K562 (cell line): ENCODE data around the gene GSTO2. TPM values are rescaled to one million over a fixed set of nuclear protein-coding genes. Genes with fewer than 3 reads are reported as not detected.

Experiments
- ATAC-seq: fragments of 200-7000 bp; cut with Tn5 transposase; 3 replicates; pipeline ENCODE4 v1.9.1; 2020; ENCODE audit warnings: moderate library complexity
- BruUV-seq: library from RNA; stranded (reverse); fragments of 400-500 nt; replicated peaks from 2 replicates; lab custom pipeline; 2021; lab: Mats Ljungman, UMichigan
- CTCF ChIA-PET: fragments of 300-600 bp; formaldehyde crosslinking; extraction: SDS; loops from one replicate; lab custom pipeline; 2021; ENCODE audit warnings: low intra/inter-chr PET ratio; lab: Yijun Ruan, JAX
- POLR2A ChIA-PET: fragments of 300-600, 350-650 bp; sonication (Branson Sonifier 250); formaldehyde crosslinking; extraction: SDS; loops from one replicate; lab custom pipeline; 2021; ENCODE audit warnings: antibody characterized with exemption, inconsistent platforms; lab: Yijun Ruan, JAX
- DNase-seq, 4 experiments: peaks; one replicate each; pipeline versions ENCODE4 v3.0.0 to v3.0.0-alpha.2; 2011 to 2018; ENCODE audit warnings: low spot score in 3 of 4, mixed read lengths in 3 of 4; ENCODE audit errors: extremely low read depth in 1 of 4
- FAIRE-seq: peaks from 2 replicates; lab custom pipeline; 2011; peaks lifted over from hg19 to GRCh38; lab: Jason Lieb, UNC
- H2AFZ ChIP-seq: 2 replicates; pipeline ENCODE4 v1.6.0; 2011; ENCODE audit warnings: low read depth, low read length, control low read depth, inconsistent platforms
- H3K27ac ChIP-seq: fragments of 200-600 bp; 3 replicates; pipeline ENCODE4 v1.8.0; 2011; ENCODE audit warnings: low read depth, mild to moderate bottlenecking, control low read depth, inconsistent platforms, low read length, moderate library complexity, mixed read lengths; ENCODE audit errors: extremely low read depth
- H3K27me3 ChIP-seq, 2 experiments: fragments of 300-600 bp in 1 of 2; 2 replicates in 1 of 2; 3 replicates in 1 of 2; pipeline versions ENCODE4 v1.6.0 to v1.8.0; 2011; ENCODE audit warnings: inconsistent platforms in 2 of 2, low read length in 2 of 2, mild to moderate bottlenecking in 1 of 2, mixed read lengths in 1 of 2, moderate library complexity in 1 of 2; ENCODE audit not compliant: control insufficient read depth in 2 of 2, insufficient read depth in 2 of 2
- H3K36me3 ChIP-seq: fragments of 300-600 bp; 3 replicates; pipeline ENCODE4 v1.8.0; 2011; ENCODE audit warnings: mild to moderate bottlenecking, low read length, inconsistent platforms; ENCODE audit not compliant: control insufficient read depth, insufficient read depth
- H3K4me1 ChIP-seq, 2 experiments: fragments of 200-600 bp in 1 of 2; replicated peaks in 1 of 2; 2 replicates in 1 of 2; 3 replicates in 1 of 2; pipeline versions ENCODE4 v1.5.1 to v1.8.0; 2011; ENCODE audit warnings: inconsistent platforms in 2 of 2, low read length in 2 of 2, mild to moderate bottlenecking in 1 of 2, mixed read lengths in 1 of 2, moderate library complexity in 1 of 2; ENCODE audit not compliant: control insufficient read depth in 2 of 2, insufficient read depth in 2 of 2
- H3K4me2 ChIP-seq: 2 replicates; pipeline ENCODE4 v1.6.1; 2011; ENCODE audit warnings: low read length, control low read depth, inconsistent platforms, mixed read lengths; ENCODE audit not compliant: insufficient read depth
- H3K4me3 ChIP-seq: fragments of 200-600 bp; sonication (generic), shearing (Covaris generic); 2 replicates; pipeline ENCODE4 v1.5.1; 2016; ENCODE audit warnings: control low read depth, inconsistent platforms
- H3K79me2 ChIP-seq: fragments of 200-600 bp; 3 replicates; pipeline ENCODE4 v1.8.0; 2011; ENCODE audit warnings: low read length, inconsistent platforms; ENCODE audit not compliant: control insufficient read depth, insufficient read depth
- H3K9ac ChIP-seq, 2 experiments: 2 replicates each; pipeline versions ENCODE4 v1.6.0 to v1.6.1; 2011; ENCODE audit warnings: low read depth in 2 of 2, low read length in 2 of 2, control low read depth in 1 of 2, inconsistent platforms in 1 of 2, mild to moderate bottlenecking in 1 of 2, mixed read lengths in 1 of 2; ENCODE audit not compliant: insufficient read depth in 1 of 2
- H3K9me1 ChIP-seq: one replicate; pipeline ENCODE4 v1.6.0; 2011; ENCODE audit warnings: inconsistent platforms, mild to moderate bottlenecking, low read length, moderate library complexity; ENCODE audit not compliant: control insufficient read depth, insufficient read depth
- H3K9me3 ChIP-seq: replicated peaks from 2 replicates; pipeline ENCODE4 v1.5.1; 2011; ENCODE audit warnings: low read depth, low read length, inconsistent platforms; ENCODE audit not compliant: control insufficient read depth, insufficient read depth
- H4K20me1 ChIP-seq: replicated peaks from 2 replicates; pipeline ENCODE4 v1.6.1; 2011; ENCODE audit warnings: low read length, inconsistent platforms, mixed read lengths; ENCODE audit not compliant: control insufficient read depth, insufficient read depth
- ARNT ChIP-seq, 2 experiments: fragments of 450-650 bp; IDR thresholded peaks; 2 replicates each; pipeline ENCODE4 v1.6.1; 2016; ENCODE audit warnings: mild to moderate bottlenecking in 1 of 2
- HNRNPH1 ChIP-seq: fragments of 200-400 bp; formaldehyde crosslinking; optimal IDR thresholded peaks from 2 replicates; pipeline ENCODE3; 2017; ENCODE audit warnings: low read depth, mild to moderate bottlenecking, low read length, moderate library complexity
- MCM3 ChIP-seq: fragments of 450-650 bp; IDR thresholded peaks from 2 replicates; pipeline ENCODE4 v1.6.1; 2016
- MCM7 ChIP-seq, 2 experiments: fragments of 450-650 bp; IDR thresholded peaks; 2 replicates each; pipeline ENCODE4 v1.6.1; 2016 to 2018
- NFXL1 ChIP-seq: fragments of 450-650 bp; formaldehyde crosslinking; IDR thresholded peaks from 2 replicates; pipeline ENCODE4 v1.4.0; 2021; ENCODE audit warnings: mild to moderate bottlenecking
- ZKSCAN8 ChIP-seq: fragments of 200-800 bp; sonication (Bioruptor generic); IDR thresholded peaks from 2 replicates; pipeline ENCODE4 v1.6.1; 2016; ENCODE audit warnings: missing genetic modification characterization, missing compliant biosample characterization
- WGBS: fragments of 100-300 bp; shearing (Covaris generic); methylation state at CpG from one replicate; pipeline ENCODE4 v1.1.6; 2016; ENCODE audit warnings: low coverage, mixed read lengths; ENCODE audit not compliant: insufficient coverage; ENCODE audit errors: missing lambda C conversion rate; 5-methylcytosine and 5-hydroxymethylcytosine counted together
- in situ Hi-C: fragments of 300-500 bp; cut with MboI; formaldehyde crosslinking; loops from 4 replicates; pipeline ENCODE4 v1.15.0; 2018; ENCODE audit warnings: inconsistent platforms, mixed read lengths
- intact Hi-C: fragments of 100-400 bp; cut with micrococcal nuclease; formaldehyde crosslinking; loops from 2 replicates; pipeline ENCODE4 v1.14.2; 2022
- polyA plus RNA-seq, 8 experiments: library from polyadenylated mRNA; depleted of rRNA in 4 of 8; stranded (reverse) in 5 of 8; unstranded in 3 of 8; fragments of >200 nt; fragmentation: Nextera tagmentation in 2 of 8; fragmentation: Illumina TruSeq in 1 of 8; extraction: Ambion mirVana in 2 of 8; extraction: Trizol in 1 of 8; gene quantifications; 2 replicates each; pipeline versions ENCODE4 v1.2.1 to v1.2.3, GENCODE V29; 2011 to 2014; ENCODE audit warnings: inconsistent platforms in 1 of 8, missing spikeins in 1 of 8
- total RNA-seq, 7 experiments: library from RNA; depleted of rRNA in 6 of 7; stranded (reverse); fragments of >200 nt in 6 of 7; fragmentation: Illumina TruSeq in 2 of 7; extraction: Trizol in 2 of 7; gene quantifications; 2 replicates each; pipeline versions ENCODE4 v1.2.1 to v1.2.3, GENCODE V29; 2011 to 2021; ENCODE audit warnings: low replicate concordance in 1 of 7
- TF ChIP-seq, protein P1 (sequence below), 2 experiments: fragments of 250-450 bp in 1 of 2; fragments of 450-650 bp in 1 of 2; sonication (Bioruptor Pico) in 1 of 2; IDR thresholded peaks; 2 replicates each; pipeline versions ENCODE4 v1.6.1 to v1.8.0; 2016 to 2021; ENCODE audit warnings: mild to moderate bottlenecking in 2 of 2, moderate library complexity in 2 of 2, missing compliant biosample characterization in 1 of 2, missing genetic modification characterization in 1 of 2
- TF ChIP-seq, protein P2 (sequence below): fragments of 250-450 bp; sonication (Bioruptor Pico); IDR thresholded peaks from 2 replicates; pipeline ENCODE4 v1.8.0; 2021; ENCODE audit warnings: mild to moderate bottlenecking, moderate library complexity

GSTO2 gene
- total and polyA plus RNA-seq, 9 of the 15 experiments (the other 6 are each of a cell fraction or from before 2014, with no cell fraction given) = 0.18 to 1.8 (median 0.90) TPM

DNA sequence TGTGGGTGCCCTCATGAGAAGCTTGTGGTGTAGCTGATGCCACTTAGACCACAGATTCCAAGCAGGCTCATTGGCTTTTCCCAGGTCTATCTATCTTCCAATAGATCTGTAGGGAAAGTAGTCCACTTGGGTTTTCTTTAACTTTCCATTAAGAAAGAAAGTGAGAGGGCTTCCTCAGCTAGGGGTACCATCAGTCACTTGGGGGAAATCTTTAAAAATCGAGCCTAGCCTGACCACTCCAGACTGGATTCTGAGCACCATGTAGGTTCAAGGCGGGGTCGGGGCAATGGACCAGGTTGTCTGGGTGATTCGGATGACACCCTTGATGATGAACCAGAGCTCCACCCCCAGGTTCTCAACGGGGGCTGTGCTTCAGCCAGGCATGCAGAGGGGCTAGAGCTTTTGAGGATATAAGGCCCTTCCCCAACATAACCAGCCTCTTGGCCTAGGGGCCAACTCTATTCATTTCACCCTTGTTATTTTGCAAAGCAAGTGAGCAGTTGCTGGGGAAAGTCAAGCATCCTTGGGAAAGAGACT lies 42.3 kb downstream of the GSTO2 start:
- no peak overlapping the region for H3K27ac ChIP-seq
- ATAC-seq (peak; percentile 6), FAIRE-seq (no peak)
- no TSS peak for BruUV-seq
- no peaks in the 10 kb centered on the region for H3K9me3 ChIP-seq
- POLR2A ChIA-PET = interaction anchor here (0.6 to 1.6 kb wide), 6 partner anchors 9 to 312 kb away, joined by 3 to 7 read pairs (median 4); partner anchors contain the start of gene CFAP58
- no peak overlapping the region for H3K4me2 ChIP-seq
- TF ChIP-seq MCM7 (IDR thresholded peaks at IDR 0.05) (no peak), HNRNPH1 (no peak), ARNT (IDR thresholded peaks at IDR 0.05) (no peak), ZKSCAN8 (CRISPR knock-in tag) (no peak), NFXL1 (no peak), MCM3 (no peak)
- TF ChIP-seq, protein P1, sequence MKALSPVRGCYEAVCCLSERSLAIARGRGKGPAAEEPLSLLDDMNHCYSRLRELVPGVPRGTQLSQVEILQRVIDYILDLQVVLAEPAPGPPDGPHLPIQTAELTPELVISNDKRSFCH (CRISPR knock-in tag; IDR thresholded peaks at IDR 0.05) = no peak
- TF ChIP-seq, protein P1 (tag; IDR thresholded peaks at IDR 0.05) = no peak
- TF ChIP-seq, protein P2, sequence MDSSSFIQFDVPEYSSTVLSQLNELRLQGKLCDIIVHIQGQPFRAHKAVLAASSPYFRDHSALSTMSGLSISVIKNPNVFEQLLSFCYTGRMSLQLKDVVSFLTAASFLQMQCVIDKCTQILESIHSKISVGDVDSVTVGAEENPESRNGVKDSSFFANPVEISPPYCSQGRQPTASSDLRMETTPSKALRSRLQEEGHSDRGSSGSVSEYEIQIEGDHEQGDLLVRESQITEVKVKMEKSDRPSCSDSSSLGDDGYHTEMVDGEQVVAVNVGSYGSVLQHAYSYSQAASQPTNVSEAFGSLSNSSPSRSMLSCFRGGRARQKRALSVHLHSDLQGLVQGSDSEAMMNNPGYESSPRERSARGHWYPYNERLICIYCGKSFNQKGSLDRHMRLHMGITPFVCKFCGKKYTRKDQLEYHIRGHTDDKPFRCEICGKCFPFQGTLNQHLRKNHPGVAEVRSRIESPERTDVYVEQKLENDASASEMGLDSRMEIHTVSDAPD (CRISPR knock-in tag) = no peak
- TF ChIP-seq, all 486 proteins: peak for 0
- no peak overlapping the region for H2AFZ ChIP-seq
- H3K79me2 ChIP-seq = peaks cover 40% of the 10 kb centered on the region
- in situ Hi-C loops = loop anchor here (5.0 kb wide), 1 partner anchor 36 kb away; no protein-coding TSS in a partner anchor
- no peak for DNase-seq
- H3K4me1 ChIP-seq = no peaks in the 10 kb centered on the region; a peak in 1 of 5 replicates
- H3K4me3 ChIP-seq = no peak overlapping the region
- H4K20me1 ChIP-seq = peaks cover 18% of the 10 kb centered on the region
- intact Hi-C loops = no loop called here
- no peak overlapping the region for H3K9ac ChIP-seq
- CTCF ChIA-PET = no interaction called here
- no peaks in the 10 kb centered on the region for H3K27me3 ChIP-seq
- WGBS = 82% methylated on average over 3 of the region's 5 CpGs
- peaks cover 66% of the 10 kb centered on the region; the same call in 2 of the 3 replicates for H3K36me3 ChIP-seq
- H3K9me1 ChIP-seq = no peaks in the 10 kb centered on the region
